ENCODE measurements around the gene AKAP17A. TPM values are rescaled to one million over a fixed set of nuclear protein-coding genes. Genes with fewer than 3 reads are reported as not detected.

The AKAP17A gene
- polyA plus RNA-seq (2011; rRNA removed) (11.0 and 18.2 TPM in 2 replicates), polyA minus RNA-seq (2011; rRNA and poly(A)+ RNA removed) (4.7 and 5.0 TPM in 2 replicates)

- peaks cover 20% of the 10 kb centered on the region for H3K36me3 ChIP-seq (ENCODE audit: control insufficient read depth, insufficient read depth, low read length)
- peak within 1 kb of the TSS; percentile 96 for H3K4me3 ChIP-seq (ENCODE audit: low read depth, low read length)
- DNase-seq (ENCODE audit: low read depth): peak; percentile 47
- POLR2A ChIA-PET: no interaction called here
- H3K27me3 ChIP-seq (ENCODE audit: control insufficient read depth, insufficient read depth, low read length): no peaks in the 10 kb centered on the region
- TF ChIP-seq CTCF (IDR thresholded peaks at IDR 0.05; ENCODE audit: insufficient read depth, low read depth, low read length): no peak
- CTCF ChIA-PET: no interaction called here
Observed at GRCh38 chrX:1591102-1591862, at the start of gene AKAP17A. Gene AKAP17A (plus strand): TSS chrX:1591604. CDS start chrX:1593463, 1,859 bp downstream.

- CTCF ChIA-PET: no interaction called here
- Histone ChIP-seq H3K4me3 (ENCODE audit: low read depth, low read length) (no peak overlapping the region), H3K36me3 (ENCODE audit: control insufficient read depth, insufficient read depth, low read length) (no peaks in the 10 kb centered on the region), H3K27me3 (ENCODE audit: control insufficient read depth, insufficient read depth, low read length) (no peaks in the 10 kb centered on the region)
- no peak for DNase-seq (ENCODE audit: low read depth)
- no peak for TF ChIP-seq CTCF (IDR thresholded peaks at IDR 0.05; ENCODE audit: insufficient read depth, low read depth, low read length)
- POLR2A ChIA-PET: no interaction called here
Observed at GRCh38 chrX:1542994-1543725, 48.2 kb upstream of the AKAP17A start.

GRCh38 chrX:1545776-1546408, 45.5 kb upstream of the AKAP17A start:
- H3K27me3 ChIP-seq (ENCODE audit: control insufficient read depth, insufficient read depth, low read length): no peaks in the 10 kb centered on the region
- DNase-seq (ENCODE audit: low read depth): no peak
- no peak for TF ChIP-seq CTCF (IDR thresholded peaks at IDR 0.05; ENCODE audit: insufficient read depth, low read depth, low read length)
- H3K4me3 ChIP-seq (ENCODE audit: low read depth, low read length): no peak overlapping the region
- no peaks in the 10 kb centered on the region for H3K36me3 ChIP-seq (ENCODE audit: control insufficient read depth, insufficient read depth, low read length)
- ChIA-PET CTCF (no interaction called here), POLR2A (no interaction called here)

GRCh38 chrX:1546691-1547251, 44.6 kb upstream of the AKAP17A start:
- POLR2A ChIA-PET: no interaction called here
- no peaks in the 10 kb centered on the region for H3K36me3 ChIP-seq (ENCODE audit: control insufficient read depth, insufficient read depth, low read length)
- CTCF ChIA-PET: no interaction called here
- H3K4me3 ChIP-seq (ENCODE audit: low read depth, low read length): no peak overlapping the region
- no peak for DNase-seq (ENCODE audit: low read depth)
- no peak for TF ChIP-seq CTCF (IDR thresholded peaks at IDR 0.05; ENCODE audit: insufficient read depth, low read depth, low read length)
- no peaks in the 10 kb centered on the region for H3K27me3 ChIP-seq (ENCODE audit: control insufficient read depth, insufficient read depth, low read length)

All from BJ (cell line).